Endodermal cell (in vitro differentiated cells): Measurements from ENCODE around the gene PRMT1. TPM values are rescaled to one million over a fixed set of nuclear protein-coding genes. Genes with fewer than 3 reads are reported as not detected.

Experiments
- DNase-seq: peaks from one replicate; pipeline ENCODE4 v3.0.0-alpha.2; 2017
- H3K27ac ChIP-seq: 2 replicates; pipeline ENCODE4 v1.5.1; 2013; ENCODE audit warnings: mild to moderate bottlenecking, low read depth, low read length, moderate library complexity
- H3K27me3 ChIP-seq: 2 replicates; pipeline ENCODE4 v1.6.1; 2013; ENCODE audit warnings: mild to moderate bottlenecking, low read length, moderate library complexity; ENCODE audit not compliant: insufficient read depth, control insufficient read depth, poor library complexity, severe bottlenecking
- H3K36me3 ChIP-seq: 2 replicates; pipeline ENCODE4 v1.7.0; 2013; ENCODE audit warnings: mild to moderate bottlenecking, low read length, moderate library complexity; ENCODE audit not compliant: control insufficient read depth, insufficient read depth
- H3K4me1 ChIP-seq: one replicate; pipeline ENCODE4 v1.7.0; 2013; ENCODE audit warnings: low read length; ENCODE audit not compliant: control insufficient read depth, insufficient read depth
- H3K4me3 ChIP-seq: 2 replicates; pipeline ENCODE4 v1.5.1; 2013; ENCODE audit warnings: mild to moderate bottlenecking, low read length, moderate library complexity
- H3K9ac ChIP-seq: 2 replicates; pipeline ENCODE4 v1.6.1; 2013; ENCODE audit warnings: mild to moderate bottlenecking, low read length, moderate library complexity; ENCODE audit not compliant: poor library complexity, severe bottlenecking; ENCODE audit errors: extremely low read depth
- H3K9me3 ChIP-seq: 2 replicates; pipeline ENCODE4 v1.6.1; 2013; ENCODE audit warnings: mild to moderate bottlenecking, low read length, moderate library complexity; ENCODE audit not compliant: control insufficient read depth
- H3K27ac Mint-ChIP-seq: 2 replicates; pipeline ENCODE4 v1.8.0; 2020; ENCODE audit warnings: mixed read lengths
- H3K27me3 Mint-ChIP-seq: 2 replicates; pipeline ENCODE4 v1.8.0; 2021; ENCODE audit warnings: mild to moderate bottlenecking, mixed read lengths; ENCODE audit not compliant: insufficient read depth
- H3K36me3 Mint-ChIP-seq: 2 replicates; pipeline ENCODE4 v1.8.0; 2020; ENCODE audit warnings: low read depth, mixed read lengths
- H3K4me1 Mint-ChIP-seq: 2 replicates; pipeline ENCODE4 v1.8.0; 2020; ENCODE audit warnings: mixed read lengths
- H3K4me3 Mint-ChIP-seq: 2 replicates; pipeline ENCODE4 v1.8.0; 2020; ENCODE audit warnings: mild to moderate bottlenecking, moderate library complexity, mixed read lengths
- H3K9me3 Mint-ChIP-seq: 2 replicates; pipeline ENCODE4 v1.8.0; 2020; ENCODE audit warnings: mild to moderate bottlenecking, mixed read lengths
- WGBS, 2 experiments: methylation state at CpG; one replicate each; pipeline versions ENCODE4 v1.1.5 to v1.1.7; 2013; ENCODE audit warnings: missing lambda C conversion rate in 2 of 2, mixed read lengths in 1 of 2; ENCODE audit not compliant: insufficient coverage in 1 of 2, insufficient read length in 1 of 2; 5-methylcytosine and 5-hydroxymethylcytosine counted together
- total RNA-seq, 2 donors: library from RNA; stranded (reverse); fragmentation: NEBNext Ultra II Directional in 1 of 2; extraction: Animal tissue kit (Norgen Biotek cat#: 25700) in 1 of 2; gene quantifications; 2 replicates in 1 of 2; 3 replicates in 1 of 2; pipeline ENCODE4 v1.2.1, GENCODE V29; 2021
- TF ChIP-seq, protein P1 (sequence below): fragments of 200-600 bp; sonication (generic); conservative IDR thresholded peaks from 2 replicates; pipeline ENCODE4 v1.5.0; 2021; ENCODE audit warnings: antibody characterized with exemption, mild to moderate bottlenecking

PRMT1 gene
- total RNA-seq, 2 donors from 2014 or later = 343 to 362 TPM

DNA sequence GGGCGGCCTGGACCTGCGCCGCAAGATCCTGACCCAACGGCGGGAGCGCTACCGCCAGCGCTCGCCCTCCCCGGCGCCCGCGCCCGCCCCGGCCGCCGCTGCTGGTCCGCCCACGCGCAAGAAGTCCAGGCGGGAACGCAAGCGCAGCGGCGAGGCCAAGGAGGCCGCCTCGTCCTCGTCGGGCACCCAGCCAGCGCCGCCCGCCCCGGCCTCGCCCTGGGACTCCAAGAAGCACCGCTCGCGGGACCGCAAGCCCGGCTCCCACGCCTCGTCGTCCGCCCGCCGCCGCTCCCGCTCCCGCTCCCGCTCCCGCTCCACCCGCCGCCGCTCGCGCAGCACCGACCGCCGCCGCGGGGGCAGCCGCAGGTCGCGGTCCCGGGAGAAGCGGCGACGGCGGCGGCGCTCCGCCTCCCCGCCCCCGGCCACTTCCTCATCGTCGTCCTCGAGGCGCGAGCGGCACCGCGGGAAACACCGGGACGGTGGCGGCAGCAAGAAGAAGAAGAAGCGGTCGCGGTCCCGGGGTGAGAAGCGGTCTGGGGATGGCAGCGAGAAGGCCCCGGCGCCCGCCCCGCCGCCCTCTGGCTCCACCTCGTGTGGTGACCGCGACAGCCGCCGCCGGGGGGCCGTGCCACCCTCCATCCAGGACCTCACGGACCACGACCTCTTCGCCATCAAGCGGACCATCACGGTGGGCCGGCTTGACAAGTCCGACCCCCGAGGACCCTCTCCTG, 25.1 kb upstream of the PRMT1 start:
- Histone ChIP-seq H3K4me3 (no peak overlapping the region), H3K4me1 (no peaks in the 10 kb centered on the region), H3K27ac (no peak overlapping the region), H3K9me3 (no peaks in the 10 kb centered on the region), H3K9ac (no peak overlapping the region), H3K36me3 (peaks cover 66% of the 10 kb centered on the region), H3K27me3 (no peaks in the 10 kb centered on the region)
- 97% methylated on average over 72 to 109 of the region's 110 CpGs for WGBS, 2 experiments
- TF ChIP-seq, protein P1, sequence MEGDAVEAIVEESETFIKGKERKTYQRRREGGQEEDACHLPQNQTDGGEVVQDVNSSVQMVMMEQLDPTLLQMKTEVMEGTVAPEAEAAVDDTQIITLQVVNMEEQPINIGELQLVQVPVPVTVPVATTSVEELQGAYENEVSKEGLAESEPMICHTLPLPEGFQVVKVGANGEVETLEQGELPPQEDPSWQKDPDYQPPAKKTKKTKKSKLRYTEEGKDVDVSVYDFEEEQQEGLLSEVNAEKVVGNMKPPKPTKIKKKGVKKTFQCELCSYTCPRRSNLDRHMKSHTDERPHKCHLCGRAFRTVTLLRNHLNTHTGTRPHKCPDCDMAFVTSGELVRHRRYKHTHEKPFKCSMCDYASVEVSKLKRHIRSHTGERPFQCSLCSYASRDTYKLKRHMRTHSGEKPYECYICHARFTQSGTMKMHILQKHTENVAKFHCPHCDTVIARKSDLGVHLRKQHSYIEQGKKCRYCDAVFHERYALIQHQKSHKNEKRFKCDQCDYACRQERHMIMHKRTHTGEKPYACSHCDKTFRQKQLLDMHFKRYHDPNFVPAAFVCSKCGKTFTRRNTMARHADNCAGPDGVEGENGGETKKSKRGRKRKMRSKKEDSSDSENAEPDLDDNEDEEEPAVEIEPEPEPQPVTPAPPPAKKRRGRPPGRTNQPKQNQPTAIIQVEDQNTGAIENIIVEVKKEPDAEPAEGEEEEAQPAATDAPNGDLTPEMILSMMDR = no peak
- no peaks in the 10 kb centered on the region for H3K9me3 Mint-ChIP-seq
- H3K4me3 Mint-ChIP-seq = no peak overlapping the region
- no peak overlapping the region for H3K27ac Mint-ChIP-seq
- no peaks in the 10 kb centered on the region for H3K27me3 Mint-ChIP-seq
- no peaks in the 10 kb centered on the region for H3K4me1 Mint-ChIP-seq
- H3K36me3 Mint-ChIP-seq = peaks cover 57% of the 10 kb centered on the region
- no peak for DNase-seq

DNA sequence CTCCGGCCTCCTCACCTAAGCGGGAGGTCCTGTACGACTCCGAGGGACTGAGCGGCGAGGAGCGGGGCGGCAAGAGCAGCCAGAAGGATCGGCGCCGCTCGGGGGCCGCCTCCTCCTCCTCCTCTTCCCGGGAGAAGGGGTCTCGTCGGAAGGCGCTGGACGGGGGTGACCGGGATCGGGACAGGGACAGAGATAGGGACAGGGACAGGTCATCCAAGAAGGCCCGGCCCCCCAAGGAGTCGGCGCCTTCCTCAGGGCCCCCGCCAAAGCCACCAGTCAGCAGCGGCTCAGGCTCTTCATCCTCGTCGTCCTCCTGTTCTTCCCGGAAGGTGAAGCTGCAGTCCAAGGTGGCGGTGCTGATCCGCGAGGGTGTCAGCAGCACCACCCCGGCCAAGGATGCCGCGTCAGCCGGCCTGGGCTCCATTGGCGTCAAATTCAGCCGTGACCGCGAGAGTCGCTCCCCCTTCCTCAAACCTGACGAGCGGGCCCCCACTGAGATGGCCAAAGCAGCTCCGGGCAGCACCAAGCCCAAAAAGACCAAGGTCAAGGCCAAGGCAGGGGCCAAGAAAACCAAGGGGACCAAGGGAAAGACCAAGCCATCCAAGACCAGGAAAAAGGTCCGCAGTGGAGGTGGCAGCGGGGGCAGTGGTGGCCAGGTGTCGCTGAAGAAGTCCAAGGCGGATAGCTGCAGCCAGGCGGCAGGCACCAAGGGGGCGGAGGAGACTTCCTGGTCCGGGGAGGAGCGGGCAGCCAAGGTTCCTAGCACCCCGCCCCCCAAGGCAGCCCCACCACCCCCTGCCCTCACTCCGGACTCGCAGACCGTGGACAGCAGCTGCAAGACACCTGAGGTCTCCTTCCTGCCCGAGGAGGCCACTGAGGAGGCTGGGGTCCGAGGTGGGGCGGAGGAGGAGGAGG, 24.3 kb upstream of the PRMT1 start:
- 95 to 99% methylated on average over 30 to 58 of the region's 58 CpGs for WGBS, 2 experiments
- H3K36me3 ChIP-seq = peaks cover 64% of the 10 kb centered on the region
- H3K36me3 Mint-ChIP-seq = peaks cover 61% of the 10 kb centered on the region

DNA sequence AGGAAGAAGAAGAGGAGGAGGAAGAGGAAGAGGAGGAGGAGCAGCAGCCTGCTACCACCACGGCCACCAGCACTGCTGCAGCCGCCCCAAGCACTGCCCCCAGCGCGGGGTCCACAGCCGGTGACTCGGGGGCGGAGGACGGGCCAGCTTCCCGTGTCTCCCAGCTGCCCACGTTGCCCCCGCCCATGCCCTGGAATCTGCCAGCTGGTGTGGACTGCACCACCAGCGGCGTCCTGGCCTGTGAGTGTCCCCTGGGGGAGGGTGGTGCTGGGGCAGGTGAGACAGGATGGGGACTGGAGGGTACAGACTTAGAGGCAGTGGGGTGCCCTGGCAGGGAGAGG, 23.6 kb upstream of the PRMT1 start:
- TF ChIP-seq, protein P1 = no peak
- Mint-ChIP-seq H3K27ac (no peak overlapping the region), H3K36me3 (peaks cover 65% of the 10 kb centered on the region), H3K4me3 (no peak overlapping the region), H3K4me1 (no peaks in the 10 kb centered on the region), H3K9me3 (no peaks in the 10 kb centered on the region), H3K27me3 (no peaks in the 10 kb centered on the region)
- H3K4me1 ChIP-seq = no peaks in the 10 kb centered on the region
- H3K27ac ChIP-seq = no peak overlapping the region
- no peak overlapping the region for H3K9ac ChIP-seq
- WGBS, 2 experiments = 94% methylated on average over 13 of the region's 13 CpGs; no CpG with 5 or more reads in 1 of the 2 experiments
- no peak for DNase-seq
- no peak overlapping the region for H3K4me3 ChIP-seq
- no peaks in the 10 kb centered on the region for H3K27me3 ChIP-seq
- H3K9me3 ChIP-seq = no peaks in the 10 kb centered on the region
- peaks cover 63% of the 10 kb centered on the region for H3K36me3 ChIP-seq

More for the DNA sequence above, 24.3 kb upstream of the PRMT1 start:
- H3K9ac ChIP-seq = no peak overlapping the region
- no peaks in the 10 kb centered on the region for H3K27me3 Mint-ChIP-seq
- no peak overlapping the region for H3K27ac Mint-ChIP-seq
- TF ChIP-seq, protein P1 = no peak
- no peaks in the 10 kb centered on the region for H3K27me3 ChIP-seq
- H3K9me3 ChIP-seq = no peaks in the 10 kb centered on the region
- H3K27ac ChIP-seq = no peak overlapping the region
- H3K4me1 Mint-ChIP-seq = no peaks in the 10 kb centered on the region
- H3K4me3 ChIP-seq = no peak overlapping the region
- no peaks in the 10 kb centered on the region for H3K4me1 ChIP-seq
- no peak overlapping the region for H3K4me3 Mint-ChIP-seq
- no peaks in the 10 kb centered on the region for H3K9me3 Mint-ChIP-seq
- no peak for DNase-seq
